ENCODE data around the gene TMEM59.
A peak's percentile ranks its signal among the peaks of the same experiment; 100 is the strongest.

TMEM59 gene

DNA sequence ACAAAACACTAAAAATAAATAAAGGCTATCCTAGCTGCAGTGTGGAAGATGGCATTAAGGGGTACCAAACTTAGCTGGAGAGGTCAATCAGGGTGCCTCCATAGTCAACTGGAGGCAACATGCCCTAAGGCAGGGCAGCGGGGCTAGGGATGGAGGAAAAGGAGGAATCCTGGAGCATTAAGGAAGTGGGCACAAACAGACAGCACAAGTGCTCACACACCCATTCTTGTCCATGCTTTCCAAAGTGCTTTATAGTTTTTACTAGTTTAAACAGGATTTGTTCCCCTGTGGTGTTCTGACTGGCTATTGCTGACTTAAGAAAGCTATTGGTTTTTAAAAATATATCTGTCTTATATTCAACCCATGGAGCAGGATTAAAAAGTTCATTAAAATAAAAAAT is 33.8 kb upstream of the TMEM59 start:
- Histone ChIP-seq H2AFZ (ENCODE audit: low read length, unreplicated experiment) (no peak overlapping the region), H3K27me3 (ENCODE audit: insufficient read depth, low read length) (no peaks in the 10 kb centered on the region), H3K27ac (ENCODE audit: low read depth, low read length) (no peak overlapping the region), H3K4me3 (ENCODE audit: low read depth, low read length) (no peak overlapping the region), H3K36me3 (ENCODE audit: insufficient read depth, low read length) (no peaks in the 10 kb centered on the region), H3K4me1 (ENCODE audit: control insufficient read depth, insufficient read depth, low read length, unreplicated experiment) (no peaks in the 10 kb centered on the region), H3K79me2 (ENCODE audit: control insufficient read depth, insufficient read depth, low read length, unreplicated experiment) (no peaks in the 10 kb centered on the region)

DNA sequence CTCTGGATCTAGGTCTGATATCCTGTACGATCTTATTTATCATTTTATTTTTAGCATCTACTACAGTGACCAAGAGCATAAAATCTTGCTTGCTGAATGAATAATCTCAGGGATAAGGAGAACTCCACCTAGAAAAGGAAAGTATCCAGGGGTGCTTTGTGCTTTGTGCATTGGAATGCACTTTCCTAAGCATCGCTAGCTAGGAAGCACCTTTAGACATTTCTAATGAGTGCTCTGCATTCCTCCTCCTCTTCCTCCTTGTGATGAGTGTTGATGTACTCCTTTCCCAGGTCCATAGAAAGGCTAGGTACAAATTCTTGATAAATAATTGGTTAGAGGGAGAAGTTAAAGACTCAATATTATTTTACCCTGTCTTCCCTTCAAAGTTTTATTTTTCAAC is 31.8 kb upstream of the TMEM59 start:
- Histone ChIP-seq H3K4me3 (ENCODE audit: low read depth, low read length) (no peak overlapping the region), H3K27me3 (ENCODE audit: insufficient read depth, low read length) (no peaks in the 10 kb centered on the region), H3K79me2 (ENCODE audit: control insufficient read depth, insufficient read depth, low read length, unreplicated experiment) (no peaks in the 10 kb centered on the region), H3K27ac (ENCODE audit: low read depth, low read length) (no peak overlapping the region), H3K4me1 (ENCODE audit: control insufficient read depth, insufficient read depth, low read length, unreplicated experiment) (no peaks in the 10 kb centered on the region), H3K36me3 (ENCODE audit: insufficient read depth, low read length) (no peaks in the 10 kb centered on the region), H2AFZ (ENCODE audit: low read length, unreplicated experiment) (no peak overlapping the region)

- H3K27ac ChIP-seq (ENCODE audit: low read depth, low read length), result no peak overlapping the region
- no peak overlapping the region for H3K4me3 ChIP-seq (ENCODE audit: low read depth, low read length)
- no peaks in the 10 kb centered on the region for H3K79me2 ChIP-seq (ENCODE audit: control insufficient read depth, insufficient read depth, low read length, unreplicated experiment)
- no peak overlapping the region for H2AFZ ChIP-seq (ENCODE audit: low read length, unreplicated experiment)
- H3K36me3 ChIP-seq (ENCODE audit: insufficient read depth, low read length), result no peaks in the 10 kb centered on the region
- H3K4me1 ChIP-seq (ENCODE audit: control insufficient read depth, insufficient read depth, low read length, unreplicated experiment), result no peaks in the 10 kb centered on the region
- H3K27me3 ChIP-seq (ENCODE audit: insufficient read depth, low read length), result no peaks in the 10 kb centered on the region
These were observed 28.6 kb upstream of the TMEM59 start for GRCh38 chr1:54081306-54082270.

GRCh38 chr1:54080598-54081049 is 27.6 kb upstream of the TMEM59 start:
- Histone ChIP-seq H3K79me2 (ENCODE audit: control insufficient read depth, insufficient read depth, low read length, unreplicated experiment) (no peaks in the 10 kb centered on the region), H3K36me3 (ENCODE audit: insufficient read depth, low read length) (no peaks in the 10 kb centered on the region), H3K4me3 (ENCODE audit: low read depth, low read length) (no peak overlapping the region), H3K4me1 (ENCODE audit: control insufficient read depth, insufficient read depth, low read length, unreplicated experiment) (no peaks in the 10 kb centered on the region), H3K27ac (ENCODE audit: low read depth, low read length) (no peak overlapping the region), H2AFZ (ENCODE audit: low read length, unreplicated experiment) (no peak overlapping the region), H3K27me3 (ENCODE audit: insufficient read depth, low read length) (no peaks in the 10 kb centered on the region)

DNA sequence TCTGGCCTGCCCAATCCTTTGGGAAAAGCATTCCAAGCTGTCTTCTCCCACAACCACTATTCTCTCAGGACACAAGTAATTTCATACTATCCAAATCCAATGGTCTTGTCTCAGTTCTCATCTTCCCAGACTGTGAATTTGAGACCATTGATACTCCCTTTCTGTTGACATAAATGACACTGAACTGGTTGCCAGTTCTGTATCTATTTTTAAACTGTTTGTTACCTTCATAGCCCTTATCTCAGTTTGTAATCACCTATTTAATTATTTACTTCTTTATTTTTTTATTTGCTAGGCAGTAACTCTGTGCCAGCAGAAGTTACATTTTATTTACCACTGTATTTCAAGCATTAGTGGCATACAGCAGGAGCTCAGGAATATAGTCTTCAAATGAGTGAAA is 24.4 kb upstream of the TMEM59 start:
- H3K27me3 ChIP-seq (ENCODE audit: insufficient read depth, low read length), result no peaks in the 10 kb centered on the region
- no peak overlapping the region for H3K4me3 ChIP-seq (ENCODE audit: low read depth, low read length)
- no peaks in the 10 kb centered on the region for H3K4me1 ChIP-seq (ENCODE audit: control insufficient read depth, insufficient read depth, low read length, unreplicated experiment)
- no peaks in the 10 kb centered on the region for H3K36me3 ChIP-seq (ENCODE audit: insufficient read depth, low read length)
- no peak overlapping the region for H3K27ac ChIP-seq (ENCODE audit: low read depth, low read length)
- H3K79me2 ChIP-seq (ENCODE audit: control insufficient read depth, insufficient read depth, low read length, unreplicated experiment), result no peaks in the 10 kb centered on the region
- H2AFZ ChIP-seq (ENCODE audit: low read length, unreplicated experiment), result no peak overlapping the region

- peaks cover 5% of the 10 kb centered on the region for H3K36me3 ChIP-seq (ENCODE audit: insufficient read depth, low read length)
- H3K27ac ChIP-seq (ENCODE audit: low read depth, low read length), result no peak overlapping the region
- no peaks in the 10 kb centered on the region for H3K79me2 ChIP-seq (ENCODE audit: control insufficient read depth, insufficient read depth, low read length, unreplicated experiment)
- H2AFZ ChIP-seq (ENCODE audit: low read length, unreplicated experiment), result no peak overlapping the region
- H3K27me3 ChIP-seq (ENCODE audit: insufficient read depth, low read length), result no peaks in the 10 kb centered on the region
- no peak overlapping the region for H3K4me3 ChIP-seq (ENCODE audit: low read depth, low read length)
- H3K4me1 ChIP-seq (ENCODE audit: control insufficient read depth, insufficient read depth, low read length, unreplicated experiment), result peaks cover 5% of the 10 kb centered on the region
These were observed 17.3 kb upstream of the TMEM59 start for GRCh38 chr1:54070171-54070837.

DNA sequence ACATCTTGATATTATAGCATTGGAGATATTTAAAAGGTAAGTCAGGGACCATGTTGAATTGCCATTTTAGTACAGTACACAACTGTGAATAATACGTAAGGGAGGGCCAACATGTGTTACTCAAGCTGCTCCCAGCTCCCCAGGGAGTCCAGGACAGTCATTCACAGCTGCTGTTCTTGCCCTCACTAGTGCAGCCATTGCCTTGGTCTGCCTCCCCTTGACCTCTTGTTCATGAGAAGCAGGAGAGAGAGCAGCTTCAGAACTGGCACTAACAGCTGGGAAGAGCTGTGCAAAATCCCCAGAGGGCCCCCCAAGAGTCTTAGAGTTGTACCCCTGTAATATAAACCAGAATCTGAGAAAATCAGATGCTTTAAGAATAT is 16.8 kb upstream of the TMEM59 start:
- no peaks in the 10 kb centered on the region for H3K27me3 ChIP-seq (ENCODE audit: insufficient read depth, low read length)
- H3K27ac ChIP-seq (ENCODE audit: low read depth, low read length), result no peak overlapping the region
- H3K4me3 ChIP-seq (ENCODE audit: low read depth, low read length), result no peak overlapping the region
- no peak overlapping the region for H2AFZ ChIP-seq (ENCODE audit: low read length, unreplicated experiment)
- H3K4me1 ChIP-seq (ENCODE audit: control insufficient read depth, insufficient read depth, low read length, unreplicated experiment), result peaks cover 5% of the 10 kb centered on the region
- H3K79me2 ChIP-seq (ENCODE audit: control insufficient read depth, insufficient read depth, low read length, unreplicated experiment), result no peaks in the 10 kb centered on the region
- peaks cover 5% of the 10 kb centered on the region for H3K36me3 ChIP-seq (ENCODE audit: insufficient read depth, low read length)

DNA sequence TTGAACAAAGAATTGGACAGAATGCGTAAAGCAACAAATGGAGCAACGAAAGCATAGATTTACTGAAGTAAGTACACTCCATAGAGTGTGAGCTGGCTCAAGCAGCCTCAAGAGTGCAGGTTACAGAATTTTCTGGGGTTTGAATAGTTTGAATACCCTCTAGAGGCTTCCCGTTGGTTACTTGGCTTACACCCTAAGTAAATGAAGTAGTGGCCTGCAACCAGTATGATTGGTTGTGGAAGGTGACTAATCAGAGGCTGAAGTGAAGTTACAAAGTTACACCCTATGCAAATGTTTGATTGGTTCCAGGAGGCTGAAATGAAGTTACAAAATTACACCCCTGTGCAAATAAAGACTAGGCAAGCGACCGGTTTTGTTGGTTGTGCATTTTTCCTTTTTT is 11.3 kb upstream of the TMEM59 start:
- Histone ChIP-seq H2AFZ (ENCODE audit: low read length, unreplicated experiment) (no peak overlapping the region), H3K27ac (ENCODE audit: low read depth, low read length) (no peak overlapping the region), H3K4me1 (ENCODE audit: control insufficient read depth, insufficient read depth, low read length, unreplicated experiment) (no peaks in the 10 kb centered on the region), H3K27me3 (ENCODE audit: insufficient read depth, low read length) (no peaks in the 10 kb centered on the region), H3K36me3 (ENCODE audit: insufficient read depth, low read length) (0 out of 2 replicates have a peak, but pooled peaks cover 4% of the 10 kb centered on the region), H3K79me2 (ENCODE audit: control insufficient read depth, insufficient read depth, low read length, unreplicated experiment) (no peaks in the 10 kb centered on the region), H3K4me3 (ENCODE audit: low read depth, low read length) (no peak overlapping the region)

DNA sequence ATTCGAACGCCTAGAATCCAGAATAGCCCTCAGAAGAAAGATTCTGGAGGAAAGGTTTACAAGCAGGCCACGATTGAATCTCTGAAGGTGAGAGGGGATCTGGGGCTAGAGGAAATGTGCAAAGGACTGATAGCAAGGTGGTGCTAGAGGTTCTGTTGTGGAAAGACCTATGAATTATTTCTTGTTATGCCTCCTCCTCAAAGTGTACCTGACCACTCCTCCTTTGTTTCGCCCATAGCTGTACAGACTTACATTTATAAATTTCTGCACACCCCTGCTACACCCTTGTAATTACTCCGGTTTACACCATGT is 1.4 kb upstream of the TMEM59 start:
- no peak overlapping the region for H3K27ac ChIP-seq (ENCODE audit: low read depth, low read length)

DNA sequence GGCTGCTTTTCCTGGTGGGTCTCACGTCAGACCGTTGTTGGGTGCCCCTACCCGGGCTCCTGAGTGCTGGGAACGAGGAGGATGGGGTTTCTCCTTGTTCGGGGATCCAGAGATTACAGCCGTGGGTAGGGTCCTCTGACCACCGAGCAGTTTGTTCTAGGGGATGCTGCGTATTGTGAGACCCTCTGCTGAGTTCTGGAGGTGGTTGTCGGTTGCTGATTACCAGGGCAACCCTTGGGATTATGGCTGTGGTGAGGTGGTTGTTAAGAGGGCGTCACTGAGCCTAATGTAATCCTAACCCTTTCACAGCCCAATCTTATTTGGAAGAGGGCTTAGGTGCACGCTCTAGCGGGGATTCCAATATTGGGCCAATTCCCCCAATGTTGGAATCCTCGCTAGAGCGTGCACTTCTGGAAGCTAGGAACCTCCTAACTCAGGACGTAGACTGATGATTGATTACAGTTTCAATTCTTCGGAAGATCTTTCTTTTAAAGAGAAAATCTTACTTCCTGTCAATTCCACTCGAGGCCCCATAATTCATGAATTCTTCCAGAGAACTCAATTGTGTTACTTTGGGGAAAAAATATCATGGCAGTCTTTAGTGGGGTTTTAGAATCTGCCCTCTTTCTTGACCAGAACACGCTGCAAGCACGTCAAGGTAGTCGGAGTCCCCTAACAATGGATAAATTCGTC is 887 bp upstream of the TMEM59 start:
- no peaks in the 10 kb centered on the region for H3K27me3 ChIP-seq (ENCODE audit: insufficient read depth, low read length)
- peaks cover 44% of the 10 kb centered on the region for H3K79me2 ChIP-seq (ENCODE audit: control insufficient read depth, insufficient read depth, low read length, unreplicated experiment)
- peak overlapping the region; percentile 97 for H3K4me3 ChIP-seq (ENCODE audit: low read depth, low read length)
- H3K4me1 ChIP-seq (ENCODE audit: control insufficient read depth, insufficient read depth, low read length, unreplicated experiment), result peaks cover 19% of the 10 kb centered on the region
- peak overlapping the region; percentile 63; the same call in 1 of the 2 replicates for H3K27ac ChIP-seq (ENCODE audit: low read depth, low read length)
- peak overlapping the region; percentile 99 for H2AFZ ChIP-seq (ENCODE audit: low read length, unreplicated experiment)
- no peaks in the 10 kb centered on the region for H3K36me3 ChIP-seq (ENCODE audit: insufficient read depth, low read length)

More for the DNA sequence above, 1.4 kb upstream of the TMEM59 start:
- H3K27me3 ChIP-seq (ENCODE audit: insufficient read depth, low read length), result no peaks in the 10 kb centered on the region
- 0 out of 2 replicates have a peak, but pooled peaks cover 1% of the 10 kb centered on the region for H3K36me3 ChIP-seq (ENCODE audit: insufficient read depth, low read length)
- H3K79me2 ChIP-seq (ENCODE audit: control insufficient read depth, insufficient read depth, low read length, unreplicated experiment), result peaks cover 39% of the 10 kb centered on the region
- peak overlapping the region; percentile 97 for H3K4me3 ChIP-seq (ENCODE audit: low read depth, low read length)
- peaks cover 16% of the 10 kb centered on the region for H3K4me1 ChIP-seq (ENCODE audit: control insufficient read depth, insufficient read depth, low read length, unreplicated experiment)
- H2AFZ ChIP-seq (ENCODE audit: low read length, unreplicated experiment), result peak overlapping the region; percentile 99
